GM19035 (cell line): Measurements from ENCODE around the gene PRKCH.

Experiments
- ATAC-seq: cut with Tn5 transposase; IDR thresholded peaks from one replicate; pipeline ENCODE4 v1.9.1; 2021; ENCODE audit not compliant: unreplicated experiment

The PRKCH gene

DNA sequence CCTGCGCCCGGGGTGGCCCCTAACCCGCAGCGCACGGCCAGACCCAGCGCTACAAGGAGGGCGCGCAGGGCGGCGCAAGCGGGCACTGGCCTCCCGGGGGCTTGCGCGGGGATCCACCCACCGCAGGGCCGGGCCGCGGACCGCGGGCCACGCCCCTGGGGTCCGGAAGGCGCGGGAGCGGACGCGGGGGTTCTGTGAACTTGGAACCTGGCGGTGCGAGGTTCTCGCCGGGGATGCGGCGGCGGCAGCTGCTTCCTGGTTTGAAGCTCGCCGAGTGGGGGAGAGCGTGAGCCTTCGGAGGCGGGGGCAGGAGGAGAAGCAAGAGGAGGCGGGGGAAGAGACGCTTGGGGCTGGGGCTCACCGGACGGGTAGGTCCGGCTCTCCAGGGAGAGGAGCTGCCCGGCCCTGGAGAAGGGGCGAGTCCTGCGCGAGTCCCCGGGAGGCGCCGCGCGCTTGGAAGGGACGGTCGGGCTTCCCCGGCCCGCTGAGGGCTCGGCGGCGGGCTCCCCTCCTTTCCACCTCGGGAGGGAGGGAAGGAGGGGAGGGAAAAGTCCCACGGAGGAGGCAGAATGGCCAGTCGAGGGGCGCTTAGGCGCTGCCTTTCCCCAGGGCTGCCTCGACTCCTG lies at the start of gene PRKCH:
Gene PRKCH, plus strand, starts transcription at position 195 of the 626 bp plus-strand sequence. CDS start 523 bp downstream, outside the sequence.
- peak; percentile 63 for ATAC-seq

DNA sequence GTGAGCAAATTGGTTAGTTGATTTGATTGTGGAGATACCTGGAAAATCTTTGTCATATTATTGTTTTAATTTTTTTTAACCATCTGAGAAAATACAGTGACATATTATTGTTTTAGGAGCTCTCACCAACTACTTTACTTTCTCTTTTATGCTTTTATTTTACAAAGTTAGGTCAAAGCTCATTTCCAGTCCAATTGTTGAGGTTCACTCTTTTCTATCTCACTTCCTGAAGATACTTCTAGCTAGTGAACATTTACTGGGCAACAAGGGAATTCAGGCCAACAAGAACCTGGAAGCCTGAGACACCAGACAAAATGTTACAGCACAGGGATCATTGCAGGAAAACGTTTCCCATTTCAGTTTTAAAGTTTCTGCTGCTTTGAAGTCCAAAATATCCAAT lies 44.1 kb upstream of the PRKCH start:
- no peak for ATAC-seq

DNA sequence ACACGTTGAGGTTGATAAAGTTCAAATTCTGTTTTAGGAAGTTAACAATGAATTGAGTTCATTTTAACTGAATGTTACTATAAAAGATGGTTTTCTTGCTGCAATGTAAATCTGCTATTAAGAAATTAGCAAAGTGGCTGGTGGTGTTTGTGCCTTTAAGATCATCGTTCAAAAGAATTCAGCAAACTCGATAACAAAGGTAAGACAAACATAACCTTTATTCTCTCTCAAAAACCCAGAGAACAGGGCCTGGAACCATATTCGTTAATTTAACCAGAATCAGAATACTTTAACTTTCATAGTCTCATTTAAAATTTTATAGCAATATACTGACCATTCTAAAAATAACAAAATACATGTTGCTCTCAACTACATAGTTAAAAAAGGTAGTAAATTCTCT lies 43.6 kb upstream of the PRKCH start:
- ATAC-seq, result no peak

DNA sequence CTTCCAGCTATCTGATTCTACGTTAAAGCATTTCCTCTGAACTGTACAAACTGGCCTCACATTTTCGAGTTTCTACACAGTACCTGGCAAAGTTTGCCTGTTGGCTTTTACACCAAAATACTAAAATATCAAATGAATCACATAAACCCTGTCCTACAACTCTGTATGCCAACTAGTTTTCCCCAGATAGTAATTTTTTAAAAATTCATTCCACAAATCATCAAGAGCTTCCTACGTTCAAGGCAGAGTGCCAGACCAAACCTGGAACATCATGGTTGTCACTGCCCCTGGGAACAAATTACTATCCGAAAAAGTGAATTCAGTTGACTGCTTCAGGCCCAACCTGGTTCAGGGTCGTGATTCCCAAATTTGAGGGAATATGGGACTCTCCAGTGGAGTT lies 42.3 kb upstream of the PRKCH start:
- no peak for ATAC-seq

DNA sequence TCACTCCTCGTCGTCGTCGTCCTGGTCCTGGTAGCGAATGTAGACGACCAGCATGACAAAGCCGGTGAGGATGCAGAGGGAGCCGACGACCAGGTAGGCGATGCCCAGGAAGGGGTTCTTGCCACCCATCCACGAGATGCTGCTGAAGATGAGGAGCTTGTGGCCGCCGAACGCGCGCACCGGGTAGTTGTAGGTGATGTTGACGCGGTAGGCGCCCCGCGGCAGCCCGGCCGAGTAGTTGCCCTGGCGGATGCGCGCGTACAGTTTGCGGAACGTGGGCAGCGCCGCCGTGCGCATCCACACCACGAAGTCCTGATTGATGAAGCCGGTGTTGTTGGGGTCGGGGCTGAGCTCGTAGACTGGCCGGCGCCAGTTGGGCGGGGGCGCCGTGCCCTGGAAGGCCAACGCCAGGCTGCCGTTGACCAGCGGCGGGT lies 41.3 kb upstream of the PRKCH start:
- no peak for ATAC-seq

DNA sequence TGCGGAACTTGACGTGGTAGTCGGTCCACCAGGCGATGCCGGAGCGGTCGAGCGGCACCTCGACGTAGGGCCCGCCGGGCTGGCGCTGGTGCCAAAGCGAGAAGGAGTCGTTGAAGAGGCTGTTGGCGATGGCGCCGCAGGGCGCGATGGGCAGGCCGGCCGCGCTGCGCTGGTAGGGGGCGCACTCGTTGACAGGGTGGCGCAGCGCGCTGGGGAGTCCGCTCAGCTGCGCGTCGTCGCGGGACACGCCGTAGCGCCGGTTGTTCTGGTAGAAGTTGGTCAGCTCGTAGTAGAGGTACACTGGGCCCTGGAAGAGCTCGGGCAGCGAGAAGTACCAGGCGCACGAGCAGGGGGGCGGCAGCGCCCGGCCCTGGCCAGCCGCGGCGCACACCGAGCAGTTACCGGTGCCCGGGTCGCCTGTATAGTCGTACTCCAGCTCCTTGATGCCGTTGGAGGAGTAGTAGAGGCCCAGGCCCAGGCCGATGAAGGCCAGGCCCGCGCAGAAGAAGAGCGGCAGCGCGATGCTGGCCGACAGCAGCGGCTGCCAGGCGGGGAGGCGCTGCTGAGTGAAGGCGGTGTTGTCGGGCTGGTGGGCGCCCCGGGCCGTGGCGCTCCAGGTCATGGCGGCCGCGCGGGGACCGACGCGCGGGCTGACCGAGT lies 40.7 kb upstream of the PRKCH start:
- no peak for ATAC-seq

DNA sequence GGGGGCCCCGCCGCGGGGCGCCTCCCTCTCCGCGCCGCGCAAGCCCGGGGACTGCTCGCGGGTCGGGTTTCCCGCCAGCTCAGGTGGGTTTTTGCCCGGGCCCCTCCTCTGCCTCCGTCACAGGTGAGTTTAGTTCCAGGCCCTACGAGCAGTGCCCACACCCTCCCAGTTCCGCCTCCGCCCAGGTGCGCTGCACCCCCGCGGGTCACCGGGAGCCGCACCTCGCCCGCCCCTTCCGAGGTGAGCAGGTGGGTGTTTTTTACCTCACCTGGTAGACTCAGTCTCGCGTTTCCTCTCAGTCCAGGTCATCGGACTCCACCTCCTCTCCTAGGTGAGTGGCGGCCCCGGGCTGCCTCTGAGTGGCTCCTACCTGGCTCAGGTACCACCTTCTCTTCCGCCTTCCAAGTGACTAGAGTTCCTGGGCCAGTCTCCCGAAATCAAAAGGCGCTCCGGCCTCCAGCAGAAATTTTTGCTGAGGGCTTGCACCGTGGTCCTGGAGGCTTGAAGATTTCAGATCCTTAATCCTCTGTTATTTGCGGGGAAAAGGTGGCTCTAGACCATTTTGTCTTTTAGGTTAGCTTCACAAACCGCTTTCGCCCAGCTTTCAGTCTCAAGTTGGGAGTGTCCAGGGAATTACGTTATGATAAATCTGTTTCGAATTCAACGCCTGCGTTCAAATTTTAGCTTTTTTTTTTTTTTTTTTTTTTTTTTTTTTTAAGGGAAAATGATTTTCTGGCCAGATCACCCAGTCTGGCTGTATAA lies 40.0 kb upstream of the PRKCH start, which contains the start of gene TMEM30B:
Gene TMEM30B, minus strand, starts transcription at position 153 of the 762 bp plus-strand sequence. CDS start 191 bp downstream, outside the sequence.
- no peak for ATAC-seq

DNA sequence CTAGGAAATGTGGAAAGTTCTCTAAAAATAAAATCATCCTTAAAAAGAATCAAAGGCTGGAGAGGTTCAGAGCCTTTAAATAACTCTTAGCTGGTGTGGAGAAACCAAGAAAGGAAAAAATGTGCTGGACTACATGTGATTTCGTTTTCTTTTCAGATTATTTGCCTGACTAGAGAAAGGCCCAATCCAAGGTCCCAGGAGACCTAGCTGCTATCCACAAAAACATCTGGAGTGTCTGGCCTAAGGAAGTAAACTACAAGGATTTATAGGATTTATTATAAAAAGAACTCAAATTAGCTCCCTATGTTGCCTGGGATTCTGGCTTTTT lies 39.5 kb upstream of the PRKCH start:
- no peak for ATAC-seq

DNA sequence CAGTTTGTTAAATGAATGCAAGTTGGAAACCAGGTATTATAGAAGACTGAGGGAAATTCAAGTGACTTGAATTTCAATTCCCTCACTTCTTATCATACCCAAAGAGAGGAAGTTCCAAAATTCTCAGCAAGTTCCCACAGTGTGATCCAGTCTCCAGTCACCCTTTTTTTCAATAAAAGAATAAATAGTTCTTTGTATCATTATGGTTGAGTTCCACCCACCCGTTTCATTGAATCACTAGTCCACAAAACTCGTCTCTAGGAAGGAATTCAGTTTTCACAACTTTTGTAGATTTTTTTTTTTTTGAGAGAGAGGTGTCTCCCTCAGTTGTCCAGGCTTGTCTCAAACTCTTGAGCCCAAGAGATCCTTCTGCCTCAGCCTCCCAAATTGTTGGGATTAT lies 38.6 kb upstream of the PRKCH start:
- no peak for ATAC-seq

DNA sequence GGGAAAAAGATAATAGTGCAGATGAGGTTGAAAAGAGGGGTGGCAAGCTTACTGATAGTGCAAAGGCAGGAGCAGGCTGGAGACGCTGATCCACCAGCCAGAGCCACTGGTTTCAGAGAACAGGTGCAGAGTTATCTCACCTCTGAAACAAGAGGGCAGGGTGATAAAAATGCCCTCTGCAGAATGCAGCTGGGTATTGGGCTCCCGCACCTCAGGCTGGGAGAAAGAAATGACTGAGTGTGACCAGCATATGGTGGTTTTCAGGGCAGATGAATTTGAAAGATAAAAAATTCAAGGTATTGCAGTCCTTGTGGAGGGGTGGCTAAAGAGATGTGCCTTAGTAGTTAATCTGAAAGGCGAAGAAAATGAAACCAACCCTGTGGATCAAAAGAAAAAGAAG lies 37.4 kb upstream of the PRKCH start:
- no peak for ATAC-seq

DNA sequence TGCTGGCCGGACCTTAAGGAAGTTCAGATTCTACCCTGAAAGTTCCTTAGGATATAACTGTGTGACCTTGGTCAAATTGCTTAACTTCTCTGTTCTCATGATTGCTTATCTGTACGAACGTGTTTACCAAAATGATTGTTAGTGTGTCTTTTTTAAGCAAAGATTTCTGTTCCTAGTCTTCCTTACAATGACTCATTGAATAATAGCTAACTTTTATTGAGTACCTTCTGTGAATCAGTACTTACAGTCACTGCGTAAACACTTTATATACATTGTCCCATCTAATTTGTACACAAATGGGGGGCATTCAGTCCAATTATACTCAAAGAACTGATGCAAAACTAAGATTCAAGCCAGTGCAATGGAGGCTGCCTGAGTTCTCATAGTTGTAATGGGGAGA lies 36.0 kb upstream of the PRKCH start:
- ATAC-seq, result no peak

DNA sequence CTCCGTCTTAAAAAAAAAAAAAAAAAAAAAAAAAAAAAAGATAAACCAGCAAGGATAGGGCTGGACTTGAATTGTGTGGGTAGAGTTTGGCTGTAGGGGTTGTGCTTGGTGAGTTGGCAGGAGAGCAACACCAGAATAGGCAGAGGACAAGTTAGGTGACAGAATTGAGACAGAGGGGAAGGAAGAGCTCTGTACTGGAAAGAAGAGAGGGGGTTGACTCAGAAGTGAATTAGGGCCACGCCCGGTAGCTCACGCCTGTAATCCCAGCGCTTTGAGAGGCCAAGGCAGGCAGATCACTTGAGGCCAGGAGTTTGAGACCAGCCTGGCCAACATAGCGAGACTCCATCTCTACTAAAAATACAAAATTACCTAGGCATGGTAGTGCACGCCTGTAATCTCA lies 34.2 kb upstream of the PRKCH start:
- no peak for ATAC-seq

DNA sequence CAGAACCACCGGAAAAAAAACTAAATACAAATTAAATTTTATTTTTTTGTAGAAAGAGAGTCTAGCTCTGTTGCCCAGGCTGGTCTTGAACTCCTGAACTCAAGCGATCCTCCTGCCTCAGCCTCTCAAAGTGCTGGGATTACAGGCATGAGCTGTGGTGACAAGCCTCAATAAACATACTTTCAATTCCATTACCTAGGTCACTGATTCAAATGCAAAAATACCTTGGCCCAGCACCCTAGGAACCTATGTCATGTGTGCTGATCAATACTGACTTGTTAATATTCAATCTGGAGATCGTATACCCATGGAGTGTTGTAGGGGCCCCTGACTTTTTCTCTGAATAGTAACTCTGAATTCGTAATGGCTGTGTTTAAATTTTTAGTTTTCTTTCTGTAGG lies 33.2 kb upstream of the PRKCH start:
- no peak for ATAC-seq

DNA sequence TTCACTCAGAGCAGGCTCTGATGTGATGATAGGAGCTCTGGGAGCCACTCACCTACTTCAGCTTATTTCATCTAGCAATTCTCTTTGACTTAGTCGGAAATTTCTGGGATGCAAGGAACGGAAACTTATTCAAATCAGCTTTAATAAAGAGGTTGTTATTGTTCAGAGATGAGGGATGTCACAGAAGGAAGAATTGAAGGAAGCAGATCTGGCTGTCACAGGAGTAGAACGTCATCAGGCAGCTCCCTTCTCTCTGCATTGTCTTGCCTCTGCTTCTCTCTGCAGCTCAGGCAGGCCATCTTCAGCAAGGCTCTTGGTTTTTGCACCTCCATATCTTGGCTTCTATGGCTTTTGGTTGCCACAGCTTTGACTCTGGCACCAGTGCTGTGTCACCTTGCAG lies 32.7 kb upstream of the PRKCH start:
- ATAC-seq, result no peak

DNA sequence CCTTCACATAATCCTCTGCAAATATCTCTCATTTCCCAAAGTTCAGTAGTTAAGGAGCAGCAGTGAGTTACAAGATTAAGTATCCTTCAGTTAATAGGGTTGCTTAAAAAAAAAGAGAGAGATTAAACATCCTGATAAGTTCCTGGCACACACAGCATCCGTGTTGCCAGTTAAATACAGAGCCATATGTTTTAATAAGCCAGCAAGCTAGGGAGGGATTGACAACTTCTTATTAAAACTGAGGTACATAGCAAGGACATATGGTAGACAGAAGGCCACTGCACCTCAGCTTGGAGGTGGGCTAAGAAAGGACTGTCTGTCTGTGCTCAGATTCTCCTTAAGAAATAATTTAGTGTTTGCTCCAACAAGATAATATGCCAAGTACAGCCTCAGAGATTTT lies 30.7 kb upstream of the PRKCH start:
- no peak for ATAC-seq

DNA sequence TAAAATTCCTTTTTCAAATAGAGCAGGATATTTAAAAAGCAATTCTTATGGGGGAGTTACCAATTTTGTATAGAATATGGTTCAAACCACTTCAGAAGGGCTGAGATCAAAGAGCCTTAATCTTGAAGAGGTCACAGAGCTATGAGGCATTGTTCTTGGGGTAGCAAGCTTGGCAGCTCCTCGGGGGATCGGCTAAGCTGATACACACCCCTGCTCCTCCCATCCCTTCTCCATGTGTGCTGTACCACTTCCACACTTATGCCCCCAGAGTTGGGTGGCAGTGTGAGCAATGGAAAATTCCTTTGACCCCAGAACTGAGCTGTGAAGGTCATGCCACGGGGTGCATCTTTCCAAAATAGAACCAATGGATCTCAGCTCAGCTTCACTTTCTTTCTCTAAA lies 25.2 kb upstream of the PRKCH start:
- no peak for ATAC-seq

DNA sequence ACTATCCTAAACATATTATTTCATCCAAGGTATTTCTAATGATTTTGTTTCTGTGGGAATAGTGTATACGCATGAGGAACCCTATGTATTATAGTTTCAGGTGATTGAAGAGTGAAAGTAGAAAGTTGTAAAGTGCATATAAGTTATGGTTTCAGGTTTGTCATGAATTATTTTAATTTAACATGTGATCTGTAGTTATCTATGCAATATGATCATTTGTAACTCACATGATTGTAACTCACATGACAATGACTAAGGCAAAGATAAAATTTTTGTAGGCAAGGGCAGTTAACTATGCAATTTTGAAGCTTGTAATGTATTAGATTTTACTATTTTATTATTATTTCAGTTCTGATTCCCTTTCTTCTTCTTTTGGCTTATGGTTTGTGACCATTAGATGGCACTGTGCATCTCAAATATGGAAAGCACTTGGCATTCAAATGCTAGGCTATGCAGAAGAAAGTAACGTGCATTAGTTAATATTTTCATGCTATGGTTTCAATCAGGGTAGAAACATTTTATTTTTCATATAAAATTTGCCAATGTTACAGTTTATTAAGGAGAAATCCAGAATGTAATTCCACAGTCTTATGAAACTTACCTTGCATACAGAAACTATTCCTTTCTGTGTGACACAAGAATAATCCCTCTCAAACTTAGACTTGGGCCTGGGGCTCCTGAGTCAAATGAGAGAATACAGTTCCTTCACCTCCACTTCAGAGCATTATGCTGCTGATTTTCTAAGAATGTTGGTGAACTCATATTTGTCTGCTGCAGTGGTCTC lies 24.5 kb upstream of the PRKCH start:
- ATAC-seq, result no peak

DNA sequence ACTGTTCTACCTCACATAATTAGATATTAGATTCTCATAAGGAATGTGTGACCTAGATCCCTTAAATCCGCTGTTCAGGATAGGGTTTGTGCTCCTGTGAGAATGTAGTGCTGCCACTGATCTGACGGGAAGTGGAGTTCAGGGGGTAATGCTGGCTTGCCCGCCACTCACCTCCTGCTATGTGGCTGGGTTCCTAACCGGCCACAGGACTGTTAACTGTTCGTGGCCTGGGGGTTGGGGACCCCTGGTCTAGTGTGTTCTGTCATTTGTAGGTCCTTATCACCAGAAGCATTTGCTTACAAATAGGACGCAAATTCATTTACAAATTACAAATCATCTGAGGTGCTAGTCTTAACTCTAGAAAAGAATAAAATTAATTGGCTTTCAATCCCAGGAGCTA lies 23.8 kb upstream of the PRKCH start:
- no peak for ATAC-seq

DNA sequence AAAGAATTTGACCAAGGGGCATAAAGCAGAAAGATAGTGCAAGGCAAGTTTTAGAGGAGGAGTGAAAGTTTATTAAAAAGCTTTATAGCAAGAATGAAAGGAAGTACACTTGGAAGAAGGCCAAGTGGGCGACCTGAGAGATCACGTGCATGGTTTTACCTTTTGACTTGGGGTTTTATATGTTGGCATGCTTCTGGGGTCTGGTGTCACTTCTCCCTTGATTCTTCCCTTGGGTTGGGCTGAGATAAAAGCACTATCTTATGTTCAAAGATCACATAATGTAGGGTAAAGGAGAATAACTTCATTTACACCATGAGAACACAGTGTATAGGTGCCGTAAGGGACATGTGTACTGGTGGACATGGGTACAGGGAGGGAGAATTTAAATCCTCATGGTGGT lies 22.6 kb upstream of the PRKCH start:
- no peak for ATAC-seq

DNA sequence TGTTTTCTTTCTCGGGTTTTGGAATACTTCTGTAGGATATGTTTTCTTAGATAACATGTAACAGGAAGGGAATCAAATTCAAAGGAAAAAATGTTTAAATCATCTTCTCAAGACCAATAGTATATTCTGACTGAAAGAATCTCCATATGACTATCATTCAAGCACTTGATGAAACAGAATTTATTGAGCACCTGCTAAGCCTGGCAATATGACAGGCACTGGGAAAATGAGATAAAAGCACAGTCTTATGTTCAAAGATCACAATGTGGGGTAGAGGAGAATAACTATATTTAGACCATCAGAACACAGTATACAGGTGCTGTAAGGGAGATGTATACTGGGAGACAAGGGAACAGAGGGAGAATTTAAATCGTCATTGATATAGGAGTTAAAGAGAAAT lies 21.2 kb upstream of the PRKCH start:
- ATAC-seq, result no peak

DNA sequence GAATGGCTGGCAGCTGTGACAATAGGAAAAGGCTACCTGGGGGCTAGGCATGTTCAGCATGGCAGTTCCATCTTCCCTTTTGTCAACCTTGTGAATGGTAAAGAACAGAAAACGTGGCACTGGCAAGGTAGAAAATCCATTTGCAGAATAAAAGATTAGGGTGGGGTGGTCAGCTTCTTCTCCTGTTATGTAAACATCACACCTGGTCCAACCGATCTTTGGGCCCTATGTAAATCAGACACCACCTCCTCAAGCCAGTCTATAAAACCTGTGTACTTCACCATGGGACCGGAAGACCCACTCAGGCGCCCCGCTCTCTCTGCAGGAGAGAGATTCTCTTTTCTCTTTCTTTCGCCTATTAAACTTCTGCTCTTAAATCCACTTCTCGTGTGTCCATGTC lies 20.6 kb upstream of the PRKCH start:
- ATAC-seq, result no peak

DNA sequence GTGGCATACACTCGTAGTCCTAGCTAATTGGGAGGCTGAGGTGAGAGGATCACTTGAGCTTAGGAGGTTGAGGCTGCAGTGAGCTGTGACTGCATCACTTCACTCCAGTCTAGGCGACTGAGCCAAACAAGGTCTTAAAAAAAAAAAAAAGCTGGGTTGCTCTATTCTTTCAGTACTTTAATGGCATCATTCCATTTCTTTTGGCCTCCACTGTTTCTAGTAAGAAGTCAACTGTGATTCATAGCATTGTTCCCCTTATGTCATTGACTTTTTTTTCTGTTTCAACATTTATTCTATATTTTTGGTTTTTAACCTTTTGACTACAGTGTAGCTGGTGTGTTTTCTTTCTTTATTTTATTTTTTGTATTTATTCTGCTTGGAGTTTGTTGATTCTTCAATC lies 16.7 kb upstream of the PRKCH start:
- no peak for ATAC-seq
